Islet precursor cell (in vitro differentiated cells): ENCODE results near the gene FGD3.
"Not testable (repeated sequence)": the region's sequence is repeated elsewhere in the genome, so short reads cannot be mapped to it uniquely, and the experiment has no call there.

Experiments used
- DNase-seq: peaks from one replicate; pipeline ENCODE4 v3.0.0-alpha.2; 2018

The FGD3 gene, protein sequence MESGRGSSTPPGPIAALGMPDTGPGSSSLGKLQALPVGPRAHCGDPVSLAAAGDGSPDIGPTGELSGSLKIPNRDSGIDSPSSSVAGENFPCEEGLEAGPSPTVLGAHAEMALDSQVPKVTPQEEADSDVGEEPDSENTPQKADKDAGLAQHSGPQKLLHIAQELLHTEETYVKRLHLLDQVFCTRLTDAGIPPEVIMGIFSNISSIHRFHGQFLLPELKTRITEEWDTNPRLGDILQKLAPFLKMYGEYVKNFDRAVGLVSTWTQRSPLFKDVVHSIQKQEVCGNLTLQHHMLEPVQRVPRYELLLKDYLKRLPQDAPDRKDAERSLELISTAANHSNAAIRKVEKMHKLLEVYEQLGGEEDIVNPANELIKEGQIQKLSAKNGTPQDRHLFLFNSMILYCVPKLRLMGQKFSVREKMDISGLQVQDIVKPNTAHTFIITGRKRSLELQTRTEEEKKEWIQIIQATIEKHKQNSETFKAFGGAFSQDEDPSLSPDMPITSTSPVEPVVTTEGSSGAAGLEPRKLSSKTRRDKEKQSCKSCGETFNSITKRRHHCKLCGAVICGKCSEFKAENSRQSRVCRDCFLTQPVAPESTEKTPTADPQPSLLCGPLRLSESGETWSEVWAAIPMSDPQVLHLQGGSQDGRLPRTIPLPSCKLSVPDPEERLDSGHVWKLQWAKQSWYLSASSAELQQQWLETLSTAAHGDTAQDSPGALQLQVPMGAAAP

DNA sequence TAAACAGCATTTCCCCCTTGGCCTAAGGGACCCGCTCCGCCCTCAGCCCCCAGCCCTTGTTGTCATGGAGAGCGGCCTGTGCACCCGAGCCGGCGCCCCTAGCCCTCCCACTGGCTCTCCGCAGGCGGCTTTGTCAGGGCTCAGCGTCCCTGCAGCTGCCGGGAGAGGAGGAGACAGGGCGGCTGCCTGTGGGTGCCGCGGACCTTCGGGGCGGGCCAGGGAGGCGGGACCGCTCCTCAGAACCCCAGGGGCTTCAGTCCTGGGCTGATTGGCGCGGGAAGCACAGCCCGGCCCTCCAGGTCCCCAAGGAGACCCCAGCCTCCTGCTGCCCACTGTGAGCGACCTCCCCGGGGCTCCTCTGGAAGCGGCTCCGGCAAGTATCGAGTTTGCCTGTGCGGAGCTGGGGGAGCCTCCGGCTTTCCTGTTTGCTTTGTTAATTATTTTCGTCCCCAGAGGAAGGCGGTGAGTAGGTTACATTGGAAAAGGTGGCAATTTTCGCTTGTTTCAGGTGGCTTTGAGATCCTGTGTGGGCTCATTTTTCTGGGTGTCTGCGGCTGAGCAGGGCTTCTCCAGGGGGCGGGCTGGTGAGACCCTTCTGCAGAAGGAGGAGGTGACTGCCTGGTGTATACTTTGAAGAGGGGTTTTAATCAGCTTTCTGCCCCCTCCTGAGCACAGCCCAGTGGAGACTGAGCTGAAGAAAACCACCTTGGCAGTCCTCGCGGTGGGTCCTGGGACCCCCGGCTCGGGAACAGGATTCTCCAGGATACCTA lies at the start of gene FGD3:
FGD3 (plus strand) TSS at position 256 of the 770 bp plus-strand sequence. CDS start 28,734 bp downstream, outside the sequence.
- peak; percentile 74 for DNase-seq

DNA sequence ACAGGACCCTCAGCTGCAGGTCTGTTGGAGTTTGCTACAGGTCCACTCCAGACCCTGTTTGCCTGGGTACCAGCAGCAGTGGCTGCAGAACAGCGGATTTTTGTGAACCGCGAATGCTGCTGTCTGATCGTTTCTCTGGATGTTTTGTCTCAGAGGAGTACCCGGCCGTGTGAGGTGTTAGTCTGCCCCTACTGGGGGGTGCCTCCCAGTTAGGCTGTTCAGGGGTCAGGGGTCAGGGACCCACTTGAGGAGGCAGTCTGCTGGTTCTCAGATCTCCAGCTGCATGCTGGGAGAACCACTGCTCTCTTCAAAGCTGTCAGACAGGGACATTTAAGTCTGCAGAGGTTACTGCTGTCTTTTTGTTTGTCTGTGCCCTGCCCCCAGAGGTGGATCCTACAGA lies 42.2 kb upstream of the FGD3 start:
- DNase-seq = not testable (repeated sequence)

DNA sequence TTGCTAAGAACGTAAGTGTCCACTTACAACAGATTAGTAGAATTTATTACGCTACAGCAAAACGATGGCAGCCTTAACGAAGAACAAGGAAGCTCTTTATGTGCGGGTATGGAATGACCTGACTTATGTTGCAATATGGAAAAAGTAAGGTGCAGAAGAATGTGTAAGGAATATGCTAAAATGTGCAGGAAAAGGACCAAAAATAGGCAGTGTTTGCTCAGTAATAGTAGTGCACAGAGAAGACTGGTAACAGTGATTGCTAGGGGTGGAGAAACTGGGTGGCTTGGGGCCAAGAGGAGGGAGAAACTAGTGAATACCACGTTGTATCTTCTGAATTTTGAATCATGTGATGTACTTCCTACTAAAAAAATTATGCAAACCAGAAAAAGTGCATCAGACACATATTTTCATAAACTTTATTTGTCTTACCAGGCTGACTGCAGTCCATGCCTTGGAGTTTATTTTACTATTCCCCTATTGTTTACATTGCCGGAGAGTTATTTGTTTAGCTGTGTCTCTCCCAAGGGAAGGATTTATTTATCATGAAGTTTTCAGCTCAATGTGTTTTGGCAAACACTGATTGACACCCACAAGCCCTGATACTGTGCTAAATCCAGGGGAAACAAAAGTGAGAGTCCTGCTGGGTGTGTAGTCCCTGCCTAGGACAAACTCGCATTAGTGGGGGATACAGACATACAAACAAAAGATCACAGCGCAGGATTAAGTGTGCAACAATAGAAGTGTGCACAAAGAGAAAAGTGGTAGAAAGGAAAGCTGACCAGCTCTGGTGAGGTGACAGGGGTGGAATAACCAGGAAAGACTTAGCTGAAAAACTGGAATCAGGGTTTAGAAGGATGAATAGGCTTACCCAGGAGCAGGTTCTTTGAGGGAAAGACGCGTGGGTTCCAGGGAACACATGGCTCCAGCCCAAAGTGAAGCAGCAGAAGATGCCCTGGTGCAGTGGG lies 35.5 kb upstream of the FGD3 start:
- DNase-seq = no peak

DNA sequence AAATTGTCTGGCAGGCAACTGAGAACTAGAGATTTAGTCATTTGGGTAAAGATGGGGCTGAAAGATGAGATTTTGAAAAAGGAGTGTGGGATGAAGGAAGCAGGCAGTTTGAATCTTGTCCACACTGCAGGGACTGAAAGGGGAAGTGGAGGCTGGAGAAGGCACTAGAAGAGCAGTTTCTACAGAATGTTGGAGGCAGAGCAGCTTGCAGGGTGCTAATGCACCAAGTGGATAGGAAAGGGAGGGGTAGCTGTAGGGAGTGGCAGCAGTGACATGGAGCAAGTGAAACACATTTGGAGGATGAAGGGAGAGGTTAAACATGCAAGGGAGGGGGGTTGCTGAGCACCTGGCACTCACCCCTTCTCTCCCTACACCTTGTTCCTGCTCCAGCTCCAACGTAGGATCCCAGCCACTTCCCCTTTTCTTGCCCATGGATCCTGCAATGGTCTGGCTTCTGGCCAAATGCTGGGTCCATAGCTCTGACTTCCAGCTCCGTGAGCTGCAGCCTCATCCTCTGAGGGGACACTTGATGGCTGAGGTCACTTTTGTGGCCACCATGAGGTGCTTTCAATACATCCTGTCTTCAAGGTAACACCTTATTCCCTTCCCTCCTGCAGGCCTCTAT lies 30.0 kb upstream of the FGD3 start:
- DNase-seq = no peak

DNA sequence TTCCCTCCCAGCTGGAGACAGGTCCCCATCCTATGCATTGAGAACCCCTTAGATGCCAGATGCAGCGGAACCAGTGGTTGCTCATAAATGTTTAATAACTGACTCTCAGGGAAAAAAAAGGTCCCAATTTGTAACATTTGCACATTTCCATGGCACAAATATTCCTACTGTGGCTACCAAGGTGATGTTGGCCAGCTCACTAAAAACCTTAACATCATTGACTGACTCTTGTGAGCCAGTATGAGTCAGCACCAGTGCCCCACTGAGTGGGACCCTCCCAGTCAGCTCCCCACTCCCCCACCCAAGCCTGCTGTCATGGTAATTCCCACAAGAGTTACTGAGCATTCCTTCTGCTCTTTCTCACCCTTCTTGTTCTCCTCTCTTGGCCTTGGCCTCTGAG lies 26.9 kb upstream of the FGD3 start:
- no peak for DNase-seq

DNA sequence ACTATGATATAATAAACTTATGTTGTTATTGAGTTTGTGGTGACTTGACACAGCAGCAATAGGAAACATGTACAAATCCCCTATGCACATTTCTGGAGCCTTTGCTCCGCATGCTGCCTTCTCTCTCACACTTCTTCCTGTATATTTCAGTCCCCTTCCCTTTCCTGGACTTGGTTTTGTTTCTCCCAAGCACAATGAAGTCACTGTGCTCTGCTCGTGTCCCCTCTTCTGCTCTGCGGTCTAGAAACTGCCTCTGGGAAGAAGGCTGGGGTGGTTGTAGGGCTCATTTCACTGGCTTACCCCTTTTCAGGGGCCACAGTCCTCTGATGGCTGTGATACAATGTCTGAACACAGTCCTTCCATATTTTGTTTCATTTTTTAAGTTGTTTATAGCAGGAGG lies 15.7 kb upstream of the FGD3 start:
- no peak for DNase-seq

DNA sequence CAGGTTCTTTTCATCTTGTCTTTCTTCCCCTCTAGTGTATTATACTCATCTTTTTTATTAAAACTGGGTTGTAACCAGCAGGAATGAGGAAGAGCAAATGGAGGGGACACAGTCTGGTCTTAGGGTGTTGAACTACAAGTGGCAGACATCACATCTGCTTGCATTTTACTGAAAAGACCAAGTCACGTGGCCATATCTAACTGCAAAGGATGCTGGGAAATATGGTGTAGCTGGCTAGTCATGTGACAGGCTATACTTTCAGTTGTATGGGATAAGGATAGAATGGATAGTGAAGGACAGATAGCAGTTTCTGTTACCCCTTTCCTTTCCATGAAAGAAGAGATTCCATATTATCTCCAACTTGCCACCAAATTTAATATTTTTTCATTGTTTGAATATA lies 13.0 kb upstream of the FGD3 start:
- no peak for DNase-seq

DNA sequence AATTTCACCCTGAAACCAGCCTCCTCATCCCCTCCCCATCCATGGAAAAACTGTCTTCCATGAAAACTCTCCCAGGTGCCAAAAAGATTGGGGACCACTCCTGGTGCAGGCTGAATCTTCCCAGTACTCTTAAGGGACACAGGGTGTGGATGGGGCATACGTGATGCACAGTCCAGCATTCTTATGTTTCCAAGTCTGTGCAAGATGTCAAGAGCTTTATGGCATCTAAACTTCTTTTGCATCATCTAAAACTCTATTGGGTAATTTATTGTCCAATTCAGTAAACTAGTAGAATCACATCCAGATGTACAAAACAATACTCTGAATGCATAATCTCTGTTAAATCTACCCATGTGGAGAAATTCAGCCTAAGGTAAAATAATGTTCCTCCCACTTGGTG lies 9.3 kb upstream of the FGD3 start:
- DNase-seq = no peak

DNA sequence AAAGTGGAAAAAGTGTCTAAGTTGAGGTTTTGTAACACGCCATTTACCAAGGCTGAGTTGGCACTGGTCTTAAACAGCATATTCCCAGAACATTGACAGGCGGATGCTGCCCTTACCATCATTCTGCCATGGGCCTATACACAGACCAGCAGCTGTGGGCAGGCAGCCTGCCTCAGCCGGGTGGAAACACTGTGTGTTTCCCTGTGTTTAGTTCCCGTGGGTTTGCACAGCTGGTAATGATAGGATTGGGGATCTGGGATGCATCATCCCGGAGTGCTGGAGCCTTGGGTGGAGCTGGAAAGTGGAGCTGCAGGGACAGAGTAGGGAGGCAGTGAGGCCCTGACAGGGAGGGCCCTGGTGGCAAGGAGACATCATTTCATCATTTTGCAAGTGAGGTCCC lies 5.5 kb upstream of the FGD3 start:
- DNase-seq = no peak

DNA sequence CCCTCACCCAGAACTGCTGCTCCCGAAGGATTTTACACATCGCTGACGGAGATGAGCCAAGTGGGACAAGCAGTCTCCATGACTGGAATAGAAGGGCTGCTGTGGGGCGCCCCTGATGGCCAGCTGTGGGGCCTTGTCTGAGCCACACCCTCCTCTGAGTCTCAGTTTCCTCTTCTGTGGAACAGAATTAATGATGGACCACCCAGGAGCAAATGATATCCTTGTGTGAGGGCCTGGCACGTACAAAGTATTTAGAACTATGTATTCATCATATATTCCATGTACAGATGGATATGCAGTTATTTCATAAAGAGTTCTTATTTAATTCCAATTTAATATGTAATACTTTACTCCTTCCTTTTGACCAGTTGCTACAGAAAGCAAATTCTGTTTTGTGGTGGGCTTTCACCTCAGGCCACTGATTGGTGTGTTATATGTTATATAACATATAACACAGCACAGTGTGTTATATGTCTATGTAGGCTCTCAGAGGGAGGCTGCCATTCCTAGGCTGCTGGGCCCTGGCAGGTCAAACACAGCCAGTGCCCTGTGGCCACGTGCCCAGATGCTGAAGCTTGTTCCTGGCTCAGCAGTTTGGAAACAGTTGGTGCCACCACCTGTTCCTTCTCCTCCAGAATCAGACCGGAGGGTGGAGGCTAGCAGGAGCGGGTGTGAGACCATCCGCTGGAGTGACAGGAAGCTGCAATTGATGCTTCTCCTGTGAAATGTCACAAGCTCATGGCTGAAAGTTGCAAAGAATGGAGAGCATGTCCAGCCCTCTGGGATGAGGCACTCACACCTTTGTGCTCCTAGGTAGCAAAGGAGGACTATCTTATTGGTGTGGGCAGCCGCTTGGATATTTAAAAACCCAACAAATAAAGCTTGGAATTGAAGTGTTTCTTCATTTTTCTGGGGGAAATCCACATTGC lies 4.4 kb upstream of the FGD3 start:
- DNase-seq = no peak

DNA sequence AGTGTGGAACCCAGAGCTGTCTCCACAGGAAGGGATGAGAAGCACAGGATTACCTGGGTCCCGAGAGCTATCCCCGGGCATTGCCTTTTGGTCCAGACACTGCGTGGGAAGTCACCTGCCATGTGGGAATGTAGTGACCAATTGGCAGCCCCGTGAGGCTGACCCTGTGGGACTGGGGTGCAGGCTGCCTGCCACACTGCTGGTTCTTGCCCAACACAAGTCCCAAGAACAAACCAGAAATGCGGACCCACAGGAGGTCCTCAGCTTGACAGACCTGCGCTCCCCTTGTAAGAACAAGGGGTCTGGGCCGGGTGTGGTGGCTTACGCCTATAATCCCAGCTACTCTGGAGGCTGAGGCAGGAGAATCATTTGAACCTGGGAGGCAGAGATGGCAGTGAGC lies 2.4 kb upstream of the FGD3 start:
- DNase-seq = no peak

DNA sequence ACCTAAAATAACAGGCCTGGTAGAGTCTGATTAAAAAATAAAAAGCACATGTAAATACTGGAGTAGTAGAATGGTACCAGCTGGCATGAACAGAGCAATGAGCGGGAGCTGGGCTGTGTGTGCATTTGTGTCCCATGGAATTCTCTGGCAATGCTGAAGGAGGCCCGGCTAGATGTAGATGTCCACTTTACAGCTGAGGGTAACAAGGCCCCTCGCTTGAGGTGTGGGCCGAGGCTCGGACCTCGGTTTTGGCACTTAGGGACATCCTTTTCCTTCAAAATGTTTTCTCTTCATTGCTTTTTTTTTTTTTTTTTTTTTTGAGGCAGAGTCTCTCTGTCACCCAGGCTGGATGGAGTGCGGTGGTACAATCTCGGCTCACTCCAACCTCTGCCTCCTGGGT lies 1.5 kb upstream of the FGD3 start:
- DNase-seq = no peak

DNA sequence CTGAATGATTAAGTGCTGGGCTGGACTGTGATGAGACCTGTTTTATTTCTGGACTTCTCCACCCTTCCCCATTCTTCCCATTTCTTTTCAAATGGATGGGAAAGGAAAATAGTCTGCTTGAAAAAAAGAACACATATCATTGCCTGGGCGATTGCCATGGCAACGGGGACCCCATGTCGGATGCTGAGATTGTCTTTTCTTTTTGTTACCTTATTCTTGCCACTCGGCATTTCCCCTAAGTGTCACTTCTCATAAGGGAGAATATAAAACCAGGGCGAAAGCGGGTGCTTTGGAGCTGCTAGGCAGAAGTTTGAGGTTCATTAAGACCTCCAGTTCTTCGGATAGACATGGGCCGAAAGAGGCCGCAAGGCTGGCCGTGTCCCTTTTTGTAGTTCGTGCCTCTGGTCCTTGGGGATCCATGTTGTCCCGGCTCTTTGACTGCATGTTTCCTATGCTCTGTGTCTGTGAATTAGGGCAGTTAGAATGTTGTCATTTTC lies 763 bp downstream of the FGD3 start:
- no peak for DNase-seq

DNA sequence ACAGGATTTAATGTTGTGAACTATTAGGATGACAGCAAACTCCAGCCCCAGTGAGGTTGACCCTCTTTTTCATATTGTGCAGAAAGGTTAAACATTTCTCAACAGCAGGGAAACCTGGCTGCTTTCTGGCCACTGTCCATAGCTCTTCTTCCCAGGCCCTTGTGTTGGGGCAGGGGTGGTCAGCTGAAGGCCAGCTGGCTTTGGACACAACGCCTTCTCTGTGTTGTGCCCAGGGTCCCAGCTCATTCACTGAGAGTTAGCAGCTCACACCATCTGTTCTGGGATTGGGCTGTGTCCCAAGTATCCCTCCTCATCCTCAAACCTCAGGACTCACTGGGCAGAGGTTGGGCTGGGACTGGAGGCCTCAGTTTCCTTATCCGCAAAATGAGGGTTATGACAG lies 1.3 kb downstream of the FGD3 start:
- no peak for DNase-seq

DNA sequence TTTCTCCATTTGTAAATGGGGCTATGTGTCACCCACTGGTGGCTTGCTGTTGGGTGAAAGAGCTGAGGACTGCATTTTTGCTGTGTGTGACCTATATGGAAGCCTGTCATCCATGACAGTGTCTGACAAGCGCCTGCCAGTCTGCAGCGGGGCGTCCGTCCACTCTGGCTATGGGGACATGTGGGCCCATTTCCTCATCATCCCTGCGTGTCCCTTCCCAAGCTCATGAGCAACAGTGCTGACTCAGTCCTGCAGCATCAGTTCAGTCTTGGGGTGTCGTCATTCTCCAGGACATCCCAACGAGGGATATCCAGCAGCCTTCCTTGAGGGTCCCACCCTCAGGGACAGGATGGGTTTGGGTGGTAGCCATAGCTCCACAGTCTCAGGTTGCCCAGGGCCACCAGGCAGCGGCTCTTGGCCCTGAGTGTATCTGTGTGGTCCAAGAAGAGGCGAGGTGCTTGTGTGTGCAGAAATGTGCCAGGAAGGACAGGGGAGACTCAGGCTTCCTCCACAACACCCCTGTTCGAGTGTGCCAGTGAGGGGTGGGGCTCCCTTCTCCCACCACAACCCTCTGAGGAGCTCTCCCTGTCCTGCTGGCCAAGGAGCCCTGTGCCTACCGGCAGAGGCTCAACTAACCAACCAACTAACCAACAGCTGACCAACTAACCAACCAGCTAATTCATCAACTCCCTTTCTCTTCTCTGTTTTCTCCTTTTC lies 2.1 kb downstream of the FGD3 start:
- DNase-seq = no peak

DNA sequence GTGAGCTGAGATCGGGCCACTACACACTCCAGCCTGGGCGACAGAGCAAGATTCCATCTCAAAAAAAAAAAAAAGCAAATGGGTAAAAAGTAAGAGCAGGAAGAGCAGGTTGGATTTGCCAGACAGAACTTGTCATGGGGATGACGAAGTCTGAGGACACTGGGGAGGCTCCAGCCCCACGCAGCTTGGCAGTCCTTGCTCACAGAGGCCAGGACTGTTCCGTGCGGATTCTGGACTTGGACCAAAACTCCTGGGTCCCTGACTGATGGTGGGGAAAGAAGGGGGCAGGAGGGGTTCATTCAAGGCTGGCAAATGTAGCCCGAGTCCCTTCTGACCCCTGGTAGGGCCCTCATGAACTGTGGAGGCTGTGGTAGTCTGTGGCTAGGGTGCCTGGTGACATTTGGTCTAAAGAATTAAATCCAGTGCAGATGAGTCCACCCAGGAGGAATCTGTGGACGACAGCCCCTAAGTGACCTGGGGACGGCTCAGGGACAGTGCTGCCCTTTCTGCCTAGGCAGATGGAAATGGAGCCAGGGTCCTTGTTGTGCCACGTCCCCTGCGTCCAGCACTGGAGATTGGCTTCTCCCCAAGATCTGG lies 3.1 kb downstream of the FGD3 start:
- no peak for DNase-seq

DNA sequence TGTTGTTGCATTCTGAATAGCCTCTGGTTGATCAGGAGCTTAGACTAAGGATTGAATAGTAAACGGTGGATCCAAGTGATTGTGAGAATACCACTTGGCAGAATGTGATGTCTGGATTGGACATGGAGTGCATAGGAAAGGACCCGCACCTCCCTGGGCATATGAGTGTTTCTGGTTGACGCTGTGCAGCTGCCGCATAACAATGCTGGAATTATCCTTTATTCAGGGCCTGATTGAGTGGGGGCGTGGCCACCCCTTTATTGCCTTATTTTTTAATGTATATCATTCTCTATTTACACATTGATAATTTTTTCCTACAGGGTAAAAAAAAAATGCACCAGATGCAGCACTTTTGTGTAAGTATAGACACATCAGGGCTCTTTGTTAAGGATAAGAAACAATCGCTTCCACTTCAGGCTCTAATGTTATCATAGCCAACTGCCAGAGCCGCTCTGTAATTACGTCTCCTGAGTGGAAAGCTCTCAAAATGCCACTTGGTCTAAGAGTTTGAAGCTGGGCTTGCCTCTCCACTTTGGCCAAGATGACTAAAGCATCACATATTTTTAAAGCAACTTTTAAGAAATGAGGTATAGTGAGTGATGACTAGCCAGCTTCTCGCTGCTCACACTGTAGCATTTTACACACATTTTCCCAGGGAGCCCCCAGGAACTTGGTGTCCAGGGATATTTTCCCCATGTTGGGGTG lies 5.7 kb downstream of the FGD3 start:
- DNase-seq = no peak

DNA sequence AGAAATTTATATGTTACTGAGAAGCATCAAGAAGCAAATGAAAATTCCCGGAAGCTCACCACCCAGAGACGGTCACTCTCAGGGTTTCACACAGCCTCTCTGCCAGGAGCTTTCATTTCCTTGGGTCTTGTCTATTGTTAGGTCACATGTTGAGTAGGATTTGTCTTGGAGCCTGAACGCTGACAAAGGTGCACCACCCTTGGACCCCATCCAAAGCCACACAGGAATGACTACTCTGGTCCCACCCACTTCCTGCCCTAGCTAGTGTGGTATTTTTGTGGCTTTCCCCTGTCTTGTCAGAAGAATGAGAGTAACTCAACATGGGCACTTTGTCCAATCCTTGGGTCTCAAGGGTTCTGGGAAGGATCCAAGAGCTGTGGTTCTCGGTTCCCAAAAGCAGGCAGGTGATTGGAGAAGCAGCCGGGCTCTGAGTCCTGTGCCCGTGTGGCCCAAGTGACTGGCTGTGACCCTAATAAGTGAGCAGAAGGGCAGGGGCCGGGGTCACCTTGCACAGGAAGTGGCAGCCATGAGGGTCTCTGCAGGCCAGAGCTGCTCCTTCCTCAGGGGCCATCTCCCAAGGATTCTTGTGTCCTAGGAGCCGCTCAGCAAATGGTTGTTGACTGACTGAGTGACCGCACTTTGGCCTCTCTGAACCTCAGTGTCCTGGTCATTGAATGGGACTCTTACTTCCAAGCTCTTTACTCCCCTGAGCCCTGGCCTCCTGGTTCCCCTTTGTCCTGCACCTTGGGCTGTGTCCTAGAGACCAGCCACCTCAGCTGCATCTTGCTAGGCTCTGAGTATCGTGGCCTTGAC lies 6.9 kb downstream of the FGD3 start:
- no peak for DNase-seq
